Esophagus squamous epithelium (tissue), 4 donors: ENCODE data around the gene SDK2.

Experiments
- POLR2A ChIP-seq, 4 donors: fragments of 450-650 bp; IDR thresholded peaks; one replicate each; pipeline ENCODE4 v1.6.1; 2017; ENCODE audit warnings: antibody characterized with exemption in 4 of 4, mild to moderate bottlenecking in 4 of 4, moderate library complexity in 3 of 4
- TF ChIP-seq, protein P1 (sequence below), 6 experiments: fragments of 450-650 bp in 4 of 6; fragments of 200-600 bp in 2 of 6; sonication (generic) in 2 of 6; IDR thresholded peaks; one replicate each; pipeline ENCODE4 v1.5.1; 2016 to 2019; ENCODE audit warnings: antibody characterized with exemption in 6 of 6, mild to moderate bottlenecking in 4 of 6, moderate library complexity in 4 of 6

GRCh38 chr17:73653810-73654209 lies 9.6 kb upstream of the SDK2 start:
- no peak for TF ChIP-seq POLR2A (IDR thresholded peaks at IDR 0.05)
- TF ChIP-seq, protein P1, sequence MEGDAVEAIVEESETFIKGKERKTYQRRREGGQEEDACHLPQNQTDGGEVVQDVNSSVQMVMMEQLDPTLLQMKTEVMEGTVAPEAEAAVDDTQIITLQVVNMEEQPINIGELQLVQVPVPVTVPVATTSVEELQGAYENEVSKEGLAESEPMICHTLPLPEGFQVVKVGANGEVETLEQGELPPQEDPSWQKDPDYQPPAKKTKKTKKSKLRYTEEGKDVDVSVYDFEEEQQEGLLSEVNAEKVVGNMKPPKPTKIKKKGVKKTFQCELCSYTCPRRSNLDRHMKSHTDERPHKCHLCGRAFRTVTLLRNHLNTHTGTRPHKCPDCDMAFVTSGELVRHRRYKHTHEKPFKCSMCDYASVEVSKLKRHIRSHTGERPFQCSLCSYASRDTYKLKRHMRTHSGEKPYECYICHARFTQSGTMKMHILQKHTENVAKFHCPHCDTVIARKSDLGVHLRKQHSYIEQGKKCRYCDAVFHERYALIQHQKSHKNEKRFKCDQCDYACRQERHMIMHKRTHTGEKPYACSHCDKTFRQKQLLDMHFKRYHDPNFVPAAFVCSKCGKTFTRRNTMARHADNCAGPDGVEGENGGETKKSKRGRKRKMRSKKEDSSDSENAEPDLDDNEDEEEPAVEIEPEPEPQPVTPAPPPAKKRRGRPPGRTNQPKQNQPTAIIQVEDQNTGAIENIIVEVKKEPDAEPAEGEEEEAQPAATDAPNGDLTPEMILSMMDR (IDR thresholded peaks at IDR 0.05): no peak
